H1 (cell line): ENCODE data around the gene ATP1B3.

Source experiments
- CTBP2 ChIP-seq: IDR thresholded peaks from 2 replicates; pipeline ENCODE4 v1.7.0; 2011; ENCODE audit warnings: borderline replicate concordance, mild to moderate bottlenecking, moderate library complexity, mixed read lengths, low read length; ENCODE audit not compliant: insufficient read depth, insufficient read length
- GABPA ChIP-seq: IDR thresholded peaks from 2 replicates; pipeline ENCODE4 v1.6.1; 2011; ENCODE audit warnings: mild to moderate bottlenecking, low read length, moderate library complexity, borderline replicate concordance; ENCODE audit not compliant: insufficient read depth
- RBBP5 ChIP-seq: IDR thresholded peaks from 2 replicates; pipeline ENCODE4 v1.7.1; 2012; ENCODE audit warnings: low read depth, mild to moderate bottlenecking, inconsistent platforms, low read length, moderate library complexity, borderline replicate concordance
- SP2 ChIP-seq: IDR thresholded peaks from 2 replicates; pipeline ENCODE4 v1.6.1; 2012; ENCODE audit warnings: mild to moderate bottlenecking, low read length, inconsistent platforms

DNA sequence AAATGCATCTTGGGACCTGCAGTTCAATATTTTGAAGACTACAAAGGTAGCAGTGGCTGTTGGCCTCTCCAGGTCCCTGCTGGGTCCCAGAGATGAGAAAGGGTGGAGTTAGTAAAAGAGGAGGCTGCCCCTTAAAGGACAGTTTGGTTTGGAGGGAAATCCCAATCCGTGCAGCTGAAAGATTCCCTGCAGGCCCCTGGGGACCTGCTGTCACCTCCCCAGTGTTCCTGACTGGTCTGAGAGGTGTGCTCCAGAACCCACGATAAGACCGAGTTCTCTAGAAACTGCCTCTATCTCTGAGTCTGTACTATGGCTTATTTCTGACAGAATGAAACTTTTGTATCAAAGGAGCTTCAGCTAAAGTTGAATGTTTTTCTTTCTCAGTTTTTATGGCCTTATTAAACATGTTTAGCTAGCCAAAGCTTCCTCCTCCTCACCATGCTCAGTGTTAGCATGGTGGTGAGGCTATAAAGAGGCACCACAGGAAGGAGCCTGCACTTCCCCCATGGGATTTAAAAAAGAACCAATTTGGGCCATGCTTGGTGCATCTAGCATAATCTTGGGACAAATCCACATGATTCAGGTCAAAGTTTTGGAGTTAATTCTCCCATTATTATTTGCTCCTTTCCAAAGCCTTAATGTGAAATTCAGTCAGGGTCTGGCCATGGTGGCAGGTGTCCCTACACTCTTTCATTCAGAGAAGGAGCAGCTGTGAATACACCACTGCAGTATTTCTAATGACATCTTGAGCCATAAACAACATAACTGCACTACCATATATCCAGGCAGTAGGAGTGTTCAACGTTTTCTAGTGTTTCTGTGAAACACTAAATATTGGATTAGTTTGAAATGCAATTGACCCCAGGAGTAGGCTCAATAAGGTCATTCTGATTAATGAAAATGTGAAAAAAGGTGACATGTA lies 74.4 kb downstream of the ATP1B3 start:
- TF ChIP-seq CTBP2 (no peak), RBBP5 (no peak), SP2 (no peak), GABPA (no peak)
